NT2/D1 (cell line): ENCODE data around the gene SLC18A3.

ENCODE experiments used
- YY1 ChIP-seq: IDR thresholded peaks from 2 replicates; pipeline ENCODE4 v1.6.1; 2011; ENCODE audit not compliant: insufficient read length, insufficient read depth
- ZNF274 ChIP-seq: IDR thresholded peaks from 2 replicates; pipeline ENCODE4 v1.6.1; 2011; ENCODE audit warnings: mild to moderate bottlenecking, low read depth, low read length

DNA sequence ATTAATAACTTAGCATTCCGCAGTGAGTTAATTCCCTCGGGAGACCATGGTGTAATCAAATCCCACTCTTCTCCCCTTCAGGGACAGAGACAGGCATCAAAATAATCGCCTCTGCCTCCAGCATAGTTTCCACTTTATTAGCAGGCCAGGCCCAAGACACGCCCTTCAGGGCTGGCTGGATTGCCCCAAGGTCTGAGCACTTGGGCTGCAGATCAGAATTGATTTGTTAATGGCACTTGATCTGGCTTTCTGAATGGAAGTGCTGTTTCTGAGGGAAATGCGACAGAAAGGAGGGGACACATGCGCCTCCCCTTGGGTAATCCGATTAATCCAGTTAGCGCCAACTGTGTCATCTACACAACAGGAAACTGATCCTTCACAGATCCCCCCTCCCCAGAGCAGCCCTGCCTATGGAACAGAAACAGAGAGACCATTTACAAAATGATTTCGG lies 19.3 kb downstream of the SLC18A3 start:
- TF ChIP-seq YY1, result no peak
- TF ChIP-seq ZNF274, result no peak
